B cell (primary cell): Measurements from ENCODE around the gene CWC27. TPM values are rescaled to one million over a fixed set of nuclear protein-coding genes. Genes with fewer than 3 reads are reported as not detected.

Experiments
- ATAC-seq: fragments of 200-7000 bp; cut with Tn5 transposase; one replicate; pipeline ENCODE4 v1.10.0; 2021; ENCODE audit warnings: low read depth, mild to moderate bottlenecking, moderate number of reproducible peaks, moderate library complexity
- CTCF ChIA-PET: fragments of 350-600 bp; sonication (Branson Sonifier 250); formaldehyde crosslinking; loops from one replicate; lab custom pipeline; 2021; ENCODE audit warnings: antibody characterized with exemption, inconsistent platforms; lab: Charles Lee
- POLR2A ChIA-PET: fragments of 350-600 bp; sonication (Branson Sonifier 250); formaldehyde crosslinking; loops from one replicate; lab custom pipeline; 2021; ENCODE audit warnings: antibody characterized with exemption; lab: Charles Lee
- DNase-seq: peaks from one replicate; pipeline ENCODE4 v3.0.0; 2013
- H2AFZ ChIP-seq: 2 replicates; pipeline ENCODE4 v1.6.1; 2012; ENCODE audit warnings: mild to moderate bottlenecking, low read depth, low read length; ENCODE audit not compliant: insufficient read depth, poor library complexity, severe bottlenecking
- H3K27ac ChIP-seq, 2 donors: 1 replicate in 1 of 2; 2 replicates in 1 of 2; pipeline ENCODE4 v1.5.1; 2012 to 2013; ENCODE audit warnings: low read length in 2 of 2, mild to moderate bottlenecking in 2 of 2, moderate library complexity in 1 of 2
- H3K27me3 ChIP-seq, 4 experiments: fragments of 200-600 bp in 1 of 4; sonication (generic) in 1 of 4; replicated peaks in 1 of 4; 1 replicate in 2 of 4; 2 replicates in 2 of 4; pipeline versions ENCODE4 v1.6.1 to v1.7.0; 2013 to 2016; ENCODE audit warnings: low read length in 3 of 4, mild to moderate bottlenecking in 2 of 4, mixed read lengths in 1 of 4, moderate library complexity in 1 of 4; ENCODE audit not compliant: insufficient read depth in 4 of 4, control insufficient read depth in 3 of 4; ENCODE audit errors: control extremely low read depth in 1 of 4
- H3K36me3 ChIP-seq, 2 experiments: replicated peaks in 1 of 2; 1 replicate in 1 of 2; 2 replicates in 1 of 2; pipeline versions ENCODE4 v1.6.1 to v1.7.1; 2013; ENCODE audit warnings: low read length in 1 of 2; ENCODE audit not compliant: insufficient read depth in 2 of 2, control insufficient read depth in 1 of 2; ENCODE audit errors: control extremely low read depth in 1 of 2, extremely low read depth in 1 of 2
- H3K4me1 ChIP-seq, 2 donors: fragments of 200-600 bp in 1 of 2; sonication (generic) in 1 of 2; 1 replicate in 1 of 2; 2 replicates in 1 of 2; pipeline versions ENCODE4 v1.5.1 to v1.6.1; 2013 to 2017; ENCODE audit warnings: low read length in 2 of 2; ENCODE audit not compliant: control insufficient read depth in 2 of 2, insufficient read depth in 2 of 2
- H3K4me2 ChIP-seq: replicated peaks from 2 replicates; pipeline ENCODE3; 2012; ENCODE audit warnings: mild to moderate bottlenecking, low read depth, low read length; ENCODE audit not compliant: poor library complexity, severe bottlenecking
- H3K4me3 ChIP-seq, 5 experiments: fragments of 200-600 bp in 1 of 5; sonication (generic) in 1 of 5; 1 replicate in 3 of 5; 2 replicates in 2 of 5; pipeline versions ENCODE4 v1.5.1 to v1.7.0; 2011 to 2016; ENCODE audit warnings: low read length in 4 of 5, mild to moderate bottlenecking in 4 of 5, low read depth in 2 of 5, control low read depth in 1 of 5, moderate library complexity in 1 of 5; ENCODE audit not compliant: insufficient read depth in 1 of 5; ENCODE audit errors: control extremely low read depth in 1 of 5, extremely low read depth in 1 of 5
- H3K79me2 ChIP-seq: fragments of 200-600 bp; sonication (generic); one replicate; pipeline ENCODE4 v1.6.0; 2016; ENCODE audit warnings: low read length; ENCODE audit not compliant: control insufficient read depth, insufficient read depth
- H3K9ac ChIP-seq: fragments of 200-600 bp; sonication (generic); 2 replicates; pipeline ENCODE4 v1.6.1; 2017; ENCODE audit warnings: mild to moderate bottlenecking, low read length, moderate library complexity
- H3K9me3 ChIP-seq, 3 donors: one replicate each; pipeline versions ENCODE4 v1.6.1 to v1.7.1; 2013; ENCODE audit warnings: low read length in 2 of 3; ENCODE audit not compliant: control insufficient read depth in 2 of 3, insufficient read depth in 1 of 3; ENCODE audit errors: control extremely low read depth in 1 of 3
- H4K20me1 ChIP-seq: 2 replicates; pipeline ENCODE4 v1.6.0; 2012; ENCODE audit warnings: mild to moderate bottlenecking, low read length; ENCODE audit not compliant: insufficient read depth, control insufficient read depth, poor library complexity, severe bottlenecking
- H3K27ac Mint-ChIP-seq: one replicate; pipeline ENCODE4 v1.8.0; 2021; ENCODE audit warnings: mixed read lengths
- H3K27me3 Mint-ChIP-seq: one replicate; pipeline ENCODE4 v1.8.0; 2021; ENCODE audit warnings: mixed read lengths
- H3K4me1 Mint-ChIP-seq: one replicate; pipeline ENCODE4 v1.8.0; 2021; ENCODE audit warnings: mixed read lengths
- H3K4me3 Mint-ChIP-seq: one replicate; pipeline ENCODE4 v1.8.0; 2021; ENCODE audit warnings: mixed read lengths
- H3K9me3 Mint-ChIP-seq: one replicate; pipeline ENCODE4 v1.8.0; 2022; ENCODE audit warnings: mixed read lengths; ENCODE audit not compliant: insufficient read depth
- CTCF ChIP-seq: fragments of 200-600 bp; IDR thresholded peaks from one replicate; pipeline ENCODE4 v1.8.0; 2022; ENCODE audit warnings: antibody characterized with exemption, mild to moderate bottlenecking
- EZH2 ChIP-seq: IDR thresholded peaks from 2 replicates; pipeline ENCODE4 v1.6.1; 2012; ENCODE audit warnings: borderline replicate concordance, low read depth, mild to moderate bottlenecking, moderate library complexity, low read length; ENCODE audit not compliant: insufficient read depth, poor library complexity, severe bottlenecking
- WGBS: methylation state at CpG from one replicate; pipeline ENCODE4 v1.1.5; 2013; ENCODE audit warnings: missing lambda C conversion rate; ENCODE audit not compliant: insufficient coverage; 5-methylcytosine and 5-hydroxymethylcytosine counted together
- intact Hi-C: fragments of 100-400 bp; cut with micrococcal nuclease; formaldehyde crosslinking; loops from one replicate; pipeline ENCODE4 v1.10.0; 2022
- polyA plus RNA-seq: library from polyadenylated mRNA; depleted of rRNA; stranded (reverse); fragments of >200 nt; gene quantifications from 2 replicates; pipeline ENCODE4 v1.2.3, GENCODE V29; 2012
- total RNA-seq, 2 donors: library from RNA; stranded (reverse); fragments of 120-200 nt in 1 of 2; gene quantifications; 1 replicate in 1 of 2; 2 replicates in 1 of 2; pipeline versions ENCODE4 v1.2.3 to v1.2.4, GENCODE V29; 2013 to 2022

The CWC27 gene
- total and polyA plus RNA-seq, 2 donors (not counting 1 experiment from before 2014, with no cell fraction given), result 6.6 to 30.5 TPM

GRCh38 chr5:64921386-64921785 is 152.7 kb downstream of the CWC27 start:
- no CpG with 5 or more reads among the region's 2 CpGs for WGBS
- POLR2A ChIA-PET, result no interaction called here
- H3K27me3 ChIP-seq, result no peaks in the 10 kb centered on the region

GRCh38 chr5:64923151-64923685 is 154.5 kb downstream of the CWC27 start:
- Mint-ChIP-seq H3K27ac (no peak overlapping the region), H3K27me3 (no peaks in the 10 kb centered on the region), H3K4me1 (no peaks in the 10 kb centered on the region), H3K9me3 (peaks cover 18% of the 10 kb centered on the region), H3K4me3 (no peak overlapping the region)
- ChIA-PET POLR2A (no interaction called here), CTCF (no interaction called here)
- DNase-seq, result no peak
- H3K27me3 ChIP-seq, result no peaks in the 10 kb centered on the region
- intact Hi-C loops, result no loop called here
- H3K9ac ChIP-seq, result no peak overlapping the region
- H3K79me2 ChIP-seq, result no peaks in the 10 kb centered on the region
- H2AFZ ChIP-seq, result no peak overlapping the region
- ATAC-seq, result no peak
- TF ChIP-seq CTCF, result no peak
- H3K4me1 ChIP-seq, result no peaks in the 10 kb centered on the region
- no peak overlapping the region for H3K4me2 ChIP-seq
- 98% methylated on average over 3 of the region's 6 CpGs for WGBS
- no peak overlapping the region for H3K27ac ChIP-seq
- no peaks in the 10 kb centered on the region for H4K20me1 ChIP-seq
- H3K9me3 ChIP-seq, result peaks cover 3 to 12% (median 9%) of the 10 kb centered on the region in 3 donors
- peaks cover 0 to 3% of the 10 kb centered on the region in 2 experiments for H3K36me3 ChIP-seq
- no peak overlapping the region for H3K4me3 ChIP-seq

More at GRCh38 chr5:64921386-64921785, 152.7 kb downstream of the CWC27 start:
- intact Hi-C loops, result no loop called here
- ATAC-seq (no peak), DNase-seq (no peak)
- no peak overlapping the region for H2AFZ ChIP-seq
- H3K9me3 Mint-ChIP-seq, result peaks cover 22% of the 10 kb centered on the region
- no peak overlapping the region for H3K4me3 Mint-ChIP-seq
- no peaks in the 10 kb centered on the region for H4K20me1 ChIP-seq
- peaks cover 0 to 3% of the 10 kb centered on the region in 2 experiments for H3K36me3 ChIP-seq
- no peak overlapping the region for H3K27ac Mint-ChIP-seq
- no peak overlapping the region for H3K27ac ChIP-seq
- H3K9me3 ChIP-seq, result peaks cover 3 to 17% (median 9%) of the 10 kb centered on the region in 3 donors
- no peaks in the 10 kb centered on the region for H3K4me1 Mint-ChIP-seq
- H3K79me2 ChIP-seq, result no peaks in the 10 kb centered on the region
- no peak overlapping the region for H3K4me2 ChIP-seq
- no peaks in the 10 kb centered on the region for H3K27me3 Mint-ChIP-seq
- no peak overlapping the region for H3K4me3 ChIP-seq
- H3K4me1 ChIP-seq, result no peaks in the 10 kb centered on the region
- no peak for TF ChIP-seq EZH2
- no peak for TF ChIP-seq CTCF
- CTCF ChIA-PET, result no interaction called here
- H3K9ac ChIP-seq, result no peak overlapping the region
